ENCODE data around the gene TLE1.

TLE1 gene

DNA sequence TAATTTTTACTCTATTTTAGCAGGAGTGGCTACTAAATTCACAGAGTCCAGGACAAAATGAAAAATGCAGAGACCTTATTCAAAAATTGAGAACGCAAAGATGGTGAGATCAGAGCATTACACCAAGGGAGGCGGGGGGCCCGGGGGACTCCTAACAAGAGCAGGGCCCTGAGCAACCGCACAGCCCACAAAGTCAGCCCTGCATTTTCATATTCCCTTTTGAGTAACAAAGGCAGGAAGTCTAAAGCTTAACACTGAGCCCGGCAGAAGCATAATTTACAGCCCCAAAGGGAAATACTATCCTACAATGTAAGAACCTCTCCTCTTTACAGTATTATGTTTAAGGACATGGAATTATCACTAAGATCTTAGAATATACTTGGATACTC, 69.4 kb downstream of the TLE1 start:
- peak overlapping the region in 1 of 2 experiments; percentile 71 for H2BK12ac ChIP-seq (ENCODE audit: low read length in 2 of 2)
- no peak overlapping the region for H3K23ac ChIP-seq (ENCODE audit: low read length in 2 of 2)
- DNase-seq, result no peak
- peak overlapping the region in 1 of 2 experiments; percentile 8 for H3K4me3 ChIP-seq (ENCODE audit: insufficient read depth in 1 of 2, low read depth in 1 of 2, low read length in 2 of 2)
- H2AFZ ChIP-seq (ENCODE audit: low read depth, low read length), result no peak overlapping the region
- H3K4me1 ChIP-seq (ENCODE audit: control insufficient read depth, insufficient read depth, low read depth, low read length), result no peaks in the 10 kb centered on the region
- peak overlapping the region; percentile 18 for H4K91ac ChIP-seq (ENCODE audit: low read length)
- 85% methylated on average over 4 of the region's 5 CpGs for WGBS
- H3K18ac ChIP-seq (ENCODE audit: low read depth in 1 of 2, low read length in 2 of 2), result peak overlapping the region; percentile 57 to 82
- no peak overlapping the region for H2AK5ac ChIP-seq (ENCODE audit: low read length, severe bottlenecking)
- H3K27me3 ChIP-seq (ENCODE audit: control insufficient read depth in 1 of 2, insufficient read depth in 1 of 2, low read length in 2 of 2), result no peaks in the 10 kb centered on the region
- H4K8ac ChIP-seq (ENCODE audit: low read length), result peak overlapping the region; percentile 7
- no peak overlapping the region for H2BK5ac ChIP-seq (ENCODE audit: low read depth, low read length, poor library complexity, severe bottlenecking)
- no peaks in the 10 kb centered on the region for H3K79me1 ChIP-seq (replicated peaks; ENCODE audit: low read length, poor library complexity, severe bottlenecking)
- peaks cover 9 to 25% of the 10 kb centered on the region in 2 experiments for H3K36me3 ChIP-seq (ENCODE audit: control insufficient read depth in 1 of 2, insufficient read depth in 2 of 2, low read depth in 1 of 2, low read length in 2 of 2)
- H2BK120ac ChIP-seq (ENCODE audit: low read depth, low read length), result peak overlapping the region; percentile 42
- H3K4me2 ChIP-seq (ENCODE audit: low read length, poor library complexity, severe bottlenecking), result no peak overlapping the region
- no peaks in the 10 kb centered on the region for H3K9me3 ChIP-seq (ENCODE audit: control insufficient read depth, low read length)
- no peak overlapping the region for H3K14ac ChIP-seq (ENCODE audit: low read length in 2 of 2)
- no peak overlapping the region for H3K27ac ChIP-seq (ENCODE audit: low read length, poor library complexity, severe bottlenecking)
- peak overlapping the region in 1 of 2 experiments; percentile 95 for H3K4ac ChIP-seq (ENCODE audit: low read depth in 1 of 2, low read length in 2 of 2)
- no peak overlapping the region for H2BK15ac ChIP-seq (ENCODE audit: low read depth, poor library complexity, severe bottlenecking)
- H3K9ac ChIP-seq (ENCODE audit: low read length), result no peak overlapping the region

DNA sequence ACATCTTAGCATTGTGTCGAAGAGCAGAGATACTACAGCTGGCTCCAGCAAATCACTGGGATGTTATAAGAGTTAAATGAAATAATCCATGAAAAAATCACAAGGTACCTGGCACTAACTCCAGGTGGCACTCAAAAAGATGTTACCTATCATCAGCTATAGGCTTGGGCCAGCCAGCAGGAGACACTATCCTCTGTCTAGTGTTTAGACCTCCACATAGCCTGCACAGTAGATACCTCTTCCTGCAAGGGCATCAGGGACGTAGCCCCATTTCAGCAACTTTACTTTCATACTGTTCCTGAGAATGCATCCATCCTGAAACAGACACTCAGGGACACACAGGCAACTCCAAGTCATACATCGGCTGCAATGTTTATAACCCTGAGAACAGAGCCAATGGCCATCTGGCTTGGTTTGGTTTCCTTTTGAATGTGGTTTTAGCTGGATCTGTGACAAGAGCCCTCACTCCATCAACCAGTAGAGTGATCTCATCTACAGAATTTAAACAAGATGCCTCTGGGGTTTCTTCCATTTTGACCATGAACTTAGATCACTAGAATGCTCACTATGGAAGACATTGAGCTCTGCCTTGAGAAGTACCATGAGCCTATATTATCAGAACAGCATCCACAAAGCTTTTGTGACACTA, 69.9 kb downstream of the TLE1 start:
- Histone ChIP-seq H2BK120ac (ENCODE audit: low read depth, low read length) (peak overlapping the region; percentile 42), H3K4me1 (ENCODE audit: control insufficient read depth, insufficient read depth, low read depth, low read length) (no peaks in the 10 kb centered on the region), H2AK5ac (ENCODE audit: low read length, severe bottlenecking) (no peak overlapping the region), H3K18ac (ENCODE audit: low read depth in 1 of 2, low read length in 2 of 2) (peak overlapping the region in 1 of 2 experiments; percentile 82), H3K27me3 (ENCODE audit: control insufficient read depth in 1 of 2, insufficient read depth in 1 of 2, low read length in 2 of 2) (no peaks in the 10 kb centered on the region), H3K4ac (ENCODE audit: low read depth in 1 of 2, low read length in 2 of 2) (no peak overlapping the region), H2BK12ac (ENCODE audit: low read length in 2 of 2) (peak overlapping the region; percentile 12 to 46), H3K23ac (ENCODE audit: low read length in 2 of 2) (no peak overlapping the region), H2AFZ (ENCODE audit: low read depth, low read length) (no peak overlapping the region), H4K91ac (ENCODE audit: low read length) (no peak overlapping the region), H3K36me3 (ENCODE audit: control insufficient read depth in 1 of 2, insufficient read depth in 2 of 2, low read depth in 1 of 2, low read length in 2 of 2) (peaks cover 12 to 26% of the 10 kb centered on the region in 2 experiments), H2BK5ac (ENCODE audit: low read depth, low read length, poor library complexity, severe bottlenecking) (no peak overlapping the region), H3K27ac (ENCODE audit: low read length, poor library complexity, severe bottlenecking) (no peak overlapping the region), H3K79me1 (replicated peaks; ENCODE audit: low read length, poor library complexity, severe bottlenecking) (no peaks in the 10 kb centered on the region), H4K8ac (ENCODE audit: low read length) (no peak overlapping the region), H3K4me3 (ENCODE audit: insufficient read depth in 1 of 2, low read depth in 1 of 2, low read length in 2 of 2) (peak overlapping the region in 1 of 2 experiments; percentile 17), H3K9me3 (ENCODE audit: control insufficient read depth, low read length) (no peaks in the 10 kb centered on the region), H2BK15ac (ENCODE audit: low read depth, poor library complexity, severe bottlenecking) (no peak overlapping the region), H3K4me2 (ENCODE audit: low read length, poor library complexity, severe bottlenecking) (no peak overlapping the region), H3K14ac (ENCODE audit: low read length in 2 of 2) (no peak overlapping the region), H3K9ac (ENCODE audit: low read length) (no peak overlapping the region)
- DNase-seq, result peak; percentile 95
- 78% methylated on average over 2 of the region's 3 CpGs for WGBS

DNA sequence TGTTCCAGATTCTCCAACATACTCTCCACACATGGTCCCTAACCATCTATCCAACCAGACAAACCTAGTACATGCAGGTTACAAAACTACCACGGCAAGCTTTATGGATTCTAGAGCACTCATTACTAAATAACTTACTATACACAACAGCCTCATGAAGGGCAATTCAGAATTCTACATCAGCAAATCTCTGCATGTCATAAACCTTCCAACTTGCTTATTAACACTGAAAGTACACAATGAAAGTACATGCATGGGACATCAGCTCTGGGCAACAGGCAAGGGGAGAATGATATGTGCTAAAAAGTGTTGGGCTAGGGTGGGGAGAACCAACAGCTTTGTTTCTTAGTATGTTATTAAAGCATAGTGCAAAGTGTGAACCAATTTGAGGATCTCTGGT, 70.4 kb downstream of the TLE1 start:
- Histone ChIP-seq H3K27ac (ENCODE audit: low read length, poor library complexity, severe bottlenecking) (no peak overlapping the region), H3K14ac (ENCODE audit: low read length in 2 of 2) (no peak overlapping the region), H3K36me3 (ENCODE audit: control insufficient read depth in 1 of 2, insufficient read depth in 2 of 2, low read depth in 1 of 2, low read length in 2 of 2) (peaks cover 18 to 30% of the 10 kb centered on the region in 2 experiments), H4K8ac (ENCODE audit: low read length) (no peak overlapping the region), H3K4me1 (ENCODE audit: control insufficient read depth, insufficient read depth, low read depth, low read length) (no peaks in the 10 kb centered on the region), H2BK120ac (ENCODE audit: low read depth, low read length) (peak overlapping the region; percentile 30), H2BK15ac (ENCODE audit: low read depth, poor library complexity, severe bottlenecking) (no peak overlapping the region), H3K4me2 (ENCODE audit: low read length, poor library complexity, severe bottlenecking) (no peak overlapping the region), H3K79me1 (replicated peaks; ENCODE audit: low read length, poor library complexity, severe bottlenecking) (peaks cover 2% of the 10 kb centered on the region), H2AK5ac (ENCODE audit: low read length, severe bottlenecking) (no peak overlapping the region), H2BK5ac (ENCODE audit: low read depth, low read length, poor library complexity, severe bottlenecking) (no peak overlapping the region), H3K27me3 (ENCODE audit: control insufficient read depth in 1 of 2, insufficient read depth in 1 of 2, low read length in 2 of 2) (no peaks in the 10 kb centered on the region), H4K91ac (ENCODE audit: low read length) (no peak overlapping the region), H3K9me3 (ENCODE audit: control insufficient read depth, low read length) (no peaks in the 10 kb centered on the region), H2BK12ac (ENCODE audit: low read length in 2 of 2) (peak overlapping the region in 1 of 2 experiments; percentile 46), H3K4ac (ENCODE audit: low read depth in 1 of 2, low read length in 2 of 2) (no peak overlapping the region), H3K4me3 (ENCODE audit: insufficient read depth in 1 of 2, low read depth in 1 of 2, low read length in 2 of 2) (no peak overlapping the region), H3K18ac (ENCODE audit: low read depth in 1 of 2, low read length in 2 of 2) (no peak overlapping the region), H3K23ac (ENCODE audit: low read length in 2 of 2) (no peak overlapping the region), H3K9ac (ENCODE audit: low read length) (no peak overlapping the region), H2AFZ (ENCODE audit: low read depth, low read length) (no peak overlapping the region)
- WGBS, result 86% methylated on average over 1 of the region's 1 CpG
- no peak for DNase-seq

DNA sequence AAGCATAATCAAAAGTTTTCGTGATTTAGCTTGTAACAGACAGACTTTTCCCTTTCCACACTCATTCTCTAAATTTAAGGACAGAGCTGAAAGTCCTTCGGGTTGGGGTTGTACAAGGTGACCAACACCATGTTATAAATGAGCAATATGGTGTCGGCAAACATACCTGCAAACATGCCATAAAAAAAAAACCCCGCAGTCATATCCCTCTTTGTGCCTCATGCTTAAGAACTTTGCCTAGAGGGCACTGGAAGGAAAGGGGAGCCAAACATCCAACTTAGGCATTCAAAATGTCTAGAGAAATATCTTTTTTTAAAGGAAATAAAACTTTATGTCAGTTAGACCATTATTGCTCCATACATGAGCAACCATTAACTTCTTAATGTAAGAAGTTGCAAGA, 73.2 kb downstream of the TLE1 start:
- Histone ChIP-seq H3K4me3 (ENCODE audit: insufficient read depth in 1 of 2, low read depth in 1 of 2, low read length in 2 of 2) (no peak overlapping the region), H3K4ac (ENCODE audit: low read depth in 1 of 2, low read length in 2 of 2) (no peak overlapping the region), H2BK120ac (ENCODE audit: low read depth, low read length) (no peak overlapping the region), H2BK12ac (ENCODE audit: low read length in 2 of 2) (no peak overlapping the region), H2BK5ac (ENCODE audit: low read depth, low read length, poor library complexity, severe bottlenecking) (no peak overlapping the region), H2AFZ (ENCODE audit: low read depth, low read length) (no peak overlapping the region), H2AK5ac (ENCODE audit: low read length, severe bottlenecking) (peak overlapping the region; percentile 24), H3K4me2 (ENCODE audit: low read length, poor library complexity, severe bottlenecking) (no peak overlapping the region), H3K4me1 (ENCODE audit: control insufficient read depth, insufficient read depth, low read depth, low read length) (no peaks in the 10 kb centered on the region), H3K18ac (ENCODE audit: low read depth in 1 of 2, low read length in 2 of 2) (no peak overlapping the region), H3K27me3 (ENCODE audit: control insufficient read depth in 1 of 2, insufficient read depth in 1 of 2, low read length in 2 of 2) (no peaks in the 10 kb centered on the region), H3K36me3 (ENCODE audit: control insufficient read depth in 1 of 2, insufficient read depth in 2 of 2, low read depth in 1 of 2, low read length in 2 of 2) (peaks cover 32 to 46% of the 10 kb centered on the region in 2 experiments), H3K23ac (ENCODE audit: low read length in 2 of 2) (no peak overlapping the region), H3K79me1 (replicated peaks; ENCODE audit: low read length, poor library complexity, severe bottlenecking) (peaks cover 3% of the 10 kb centered on the region), H4K91ac (ENCODE audit: low read length) (no peak overlapping the region), H2BK15ac (ENCODE audit: low read depth, poor library complexity, severe bottlenecking) (no peak overlapping the region), H3K14ac (ENCODE audit: low read length in 2 of 2) (no peak overlapping the region), H3K9me3 (ENCODE audit: control insufficient read depth, low read length) (no peaks in the 10 kb centered on the region), H4K8ac (ENCODE audit: low read length) (no peak overlapping the region), H3K27ac (ENCODE audit: low read length, poor library complexity, severe bottlenecking) (no peak overlapping the region), H3K9ac (ENCODE audit: low read length) (no peak overlapping the region)
- no peak for DNase-seq
- 100% methylated on average over 3 of the region's 4 CpGs for WGBS

Data from mesenchymal stem cell (in vitro differentiated cells and primary cell).